ENCODE results near the gene CAVIN2. TPM values are rescaled to one million over a fixed set of nuclear protein-coding genes. Genes with fewer than 3 reads are reported as not detected.

Gene CAVIN2
- polyA plus RNA-seq, 1 donor: 27.5 TPM

Other genes starting within 250 kb of the CAVIN2 start
- 77.1 TPM for gene NABP1, start 169.0 kb downstream of the CAVIN2 start, polyA plus RNA-seq

Data from large intestine (tissue), 1 donor.